CD4-positive, alpha-beta T cell treated with Interleukin-4 for 1 hour (primary cell): ENCODE measurements around the gene CD300C.
A peak's percentile ranks its signal among the peaks of the same experiment; 100 is the strongest.
"Not testable (repeated sequence)": the region's sequence is repeated elsewhere in the genome, so short reads cannot be mapped to it uniquely, and the experiment has no call there.

Source experiments
- DNase-seq, 2 donors: peaks; one replicate each; pipeline ENCODE4 v3.0.0-alpha.2; 2020 to 2022

CD300C gene

GRCh38 chr17:74545843-74546230 is at the start of gene CD300C:
TSS of gene CD300C (minus strand) at chr17:74546115. CDS start at chr17:74545782, 333 bp downstream.
- peak; percentile 10 to 75 for DNase-seq

- no peak for DNase-seq
Measured at GRCh38 chr17:74595037-74595750, 49.3 kb upstream of the CD300C start.

- DNase-seq, result peak in 1 of 2 donors; percentile 32
Measured at GRCh38 chr17:74592087-74592990, 46.4 kb upstream of the CD300C start, which contains the start of gene CD300LD. TSS of gene CD300LD (minus strand) at chr17:74592283. CDS start at chr17:74592202, 81 bp downstream.

GRCh38 chr17:74591503-74591902 is 45.6 kb upstream of the CD300C start:
- DNase-seq, result no peak

- DNase-seq, result no peak
Measured at GRCh38 chr17:74585711-74586110, 39.8 kb upstream of the CD300C start.

GRCh38 chr17:74584292-74585060 is 38.6 kb upstream of the CD300C start:
- DNase-seq, result no peak

- DNase-seq, result no peak
Measured at GRCh38 chr17:74582633-74583032, 36.7 kb upstream of the CD300C start.

GRCh38 chr17:74579900-74580299 is 34.0 kb upstream of the CD300C start:
- no peak for DNase-seq

- no peak for DNase-seq
Measured at GRCh38 chr17:74578979-74579378, 33.1 kb upstream of the CD300C start.

GRCh38 chr17:74574489-74575142 is 28.7 kb upstream of the CD300C start:
- DNase-seq, result no peak

- DNase-seq, result not testable (repeated sequence)
Measured at GRCh38 chr17:74573635-74574034, 27.7 kb upstream of the CD300C start.

GRCh38 chr17:74573169-74573568 is 27.3 kb upstream of the CD300C start:
- DNase-seq, result no peak

- no peak for DNase-seq
Measured at GRCh38 chr17:74571621-74572270, 25.8 kb upstream of the CD300C start.

GRCh38 chr17:74569020-74570003 is 23.4 kb upstream of the CD300C start:
- DNase-seq, result peak; percentile 14 to 85

- DNase-seq, result no peak
Measured at GRCh38 chr17:74568106-74568873, 22.4 kb upstream of the CD300C start.

- DNase-seq, result peak; percentile 8 to 39
Measured at GRCh38 chr17:74567397-74567796, 21.5 kb upstream of the CD300C start, which contains the start of gene CD300H. TSS of gene CD300H (minus strand) at chr17:74567509.

- peak; percentile 27 to 50 for DNase-seq
Measured at GRCh38 chr17:74566132-74566753, 20.3 kb upstream of the CD300C start.

- DNase-seq, result no peak
Measured at GRCh38 chr17:74565126-74565525, 19.2 kb upstream of the CD300C start.

- no peak for DNase-seq
Measured at GRCh38 chr17:74563358-74563757, 17.4 kb upstream of the CD300C start.
